Osteoblast (primary cell): ENCODE results near the gene ALG5. TPM values are rescaled to one million over a fixed set of nuclear protein-coding genes. Genes with fewer than 3 reads are reported as not detected.
A peak's percentile ranks its signal among the peaks of the same experiment; 100 is the strongest.

ENCODE experiments used
- DNase-seq: peaks from one replicate; pipeline ENCODE4 v3.0.0; 2011; ENCODE audit warnings: low spot score, mixed read lengths; ENCODE audit not compliant: insufficient read length; ENCODE audit errors: missing footprints
- H2AFZ ChIP-seq: 2 replicates; pipeline ENCODE4 v1.6.0; 2011; ENCODE audit warnings: mild to moderate bottlenecking, low read length
- H3K27ac ChIP-seq: 2 replicates; pipeline ENCODE4 v1.5.1; 2011; ENCODE audit warnings: mild to moderate bottlenecking, low read depth, low read length, moderate library complexity
- H3K27me3 ChIP-seq: 2 replicates; pipeline ENCODE4 v1.6.0; 2012; ENCODE audit warnings: mild to moderate bottlenecking, control low read depth, inconsistent platforms, low read length, moderate library complexity; ENCODE audit not compliant: insufficient read depth
- H3K36me3 ChIP-seq: 2 replicates; pipeline ENCODE4 v1.5.1; 2011; ENCODE audit warnings: mild to moderate bottlenecking, low read length, control low read depth, moderate library complexity; ENCODE audit not compliant: insufficient read depth
- H3K4me1 ChIP-seq: 2 replicates; pipeline ENCODE4 v1.5.1; 2011; ENCODE audit warnings: mild to moderate bottlenecking, low read length, control low read depth, moderate library complexity; ENCODE audit not compliant: insufficient read depth
- H3K4me2 ChIP-seq: 2 replicates; pipeline ENCODE4 v1.6.0; 2011; ENCODE audit warnings: mild to moderate bottlenecking, low read length; ENCODE audit not compliant: insufficient read depth
- H3K4me3 ChIP-seq: fragments of 200-600 bp; sonication (generic); 3 replicates; pipeline ENCODE4 v1.5.1; 2012; ENCODE audit warnings: mild to moderate bottlenecking, low read length, inconsistent platforms; ENCODE audit not compliant: insufficient read depth
- H3K79me2 ChIP-seq: 2 replicates; pipeline ENCODE4 v1.6.0; 2012; ENCODE audit warnings: mild to moderate bottlenecking, low read length, control low read depth, inconsistent platforms; ENCODE audit not compliant: insufficient read depth
- H3K9me3 ChIP-seq: 2 replicates; pipeline ENCODE4 v1.5.1; 2011; ENCODE audit warnings: low read depth, low read length, control low read depth
- H4K20me1 ChIP-seq: 2 replicates; pipeline ENCODE4 v1.6.0; 2012; ENCODE audit warnings: mild to moderate bottlenecking, low read length, control low read depth; ENCODE audit not compliant: insufficient read depth
- total RNA-seq: library from RNA; depleted of rRNA; stranded (reverse); fragments of >200 nt; gene quantifications from 2 replicates; pipeline ENCODE4 v1.2.3, GENCODE V29; 2012
- TF ChIP-seq, protein P1 (sequence below): IDR thresholded peaks from 2 replicates; pipeline ENCODE4 v1.5.1; 2011; ENCODE audit warnings: mild to moderate bottlenecking, low read depth, low read length, moderate library complexity; ENCODE audit errors: extremely low read depth

ALG5 gene
- total RNA-seq, 1 donor, result 39.4 TPM

DNA sequence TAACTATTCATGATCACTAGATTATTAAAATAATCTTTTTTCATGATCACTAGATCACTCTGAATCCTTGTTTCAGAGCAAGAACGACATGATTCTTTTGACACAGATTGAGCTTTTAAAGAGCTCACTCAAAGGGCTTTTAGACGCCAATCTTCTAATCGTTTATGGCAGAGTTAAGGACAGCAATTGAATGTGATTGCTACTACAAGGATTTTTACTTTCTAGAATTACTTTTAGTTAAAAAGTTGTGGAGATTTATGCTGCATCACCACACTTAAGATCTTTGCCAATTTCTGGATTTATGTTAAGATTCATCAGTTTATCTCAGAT, 2.7 kb upstream of the ALG5 start:
- Histone ChIP-seq H3K9me3 (no peaks in the 10 kb centered on the region), H3K27me3 (no peaks in the 10 kb centered on the region), H3K27ac (no peak overlapping the region), H4K20me1 (no peaks in the 10 kb centered on the region), H3K4me1 (peaks cover 22% of the 10 kb centered on the region), H3K4me2 (peak overlapping the region; percentile 93), H3K4me3 (peak overlapping the region; percentile 94), H2AFZ (peak overlapping the region; percentile 4), H3K36me3 (peaks cover 28% of the 10 kb centered on the region), H3K79me2 (peaks cover 31% of the 10 kb centered on the region)
- TF ChIP-seq, protein P1, sequence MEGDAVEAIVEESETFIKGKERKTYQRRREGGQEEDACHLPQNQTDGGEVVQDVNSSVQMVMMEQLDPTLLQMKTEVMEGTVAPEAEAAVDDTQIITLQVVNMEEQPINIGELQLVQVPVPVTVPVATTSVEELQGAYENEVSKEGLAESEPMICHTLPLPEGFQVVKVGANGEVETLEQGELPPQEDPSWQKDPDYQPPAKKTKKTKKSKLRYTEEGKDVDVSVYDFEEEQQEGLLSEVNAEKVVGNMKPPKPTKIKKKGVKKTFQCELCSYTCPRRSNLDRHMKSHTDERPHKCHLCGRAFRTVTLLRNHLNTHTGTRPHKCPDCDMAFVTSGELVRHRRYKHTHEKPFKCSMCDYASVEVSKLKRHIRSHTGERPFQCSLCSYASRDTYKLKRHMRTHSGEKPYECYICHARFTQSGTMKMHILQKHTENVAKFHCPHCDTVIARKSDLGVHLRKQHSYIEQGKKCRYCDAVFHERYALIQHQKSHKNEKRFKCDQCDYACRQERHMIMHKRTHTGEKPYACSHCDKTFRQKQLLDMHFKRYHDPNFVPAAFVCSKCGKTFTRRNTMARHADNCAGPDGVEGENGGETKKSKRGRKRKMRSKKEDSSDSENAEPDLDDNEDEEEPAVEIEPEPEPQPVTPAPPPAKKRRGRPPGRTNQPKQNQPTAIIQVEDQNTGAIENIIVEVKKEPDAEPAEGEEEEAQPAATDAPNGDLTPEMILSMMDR, result no peak
- no peak for DNase-seq

DNA sequence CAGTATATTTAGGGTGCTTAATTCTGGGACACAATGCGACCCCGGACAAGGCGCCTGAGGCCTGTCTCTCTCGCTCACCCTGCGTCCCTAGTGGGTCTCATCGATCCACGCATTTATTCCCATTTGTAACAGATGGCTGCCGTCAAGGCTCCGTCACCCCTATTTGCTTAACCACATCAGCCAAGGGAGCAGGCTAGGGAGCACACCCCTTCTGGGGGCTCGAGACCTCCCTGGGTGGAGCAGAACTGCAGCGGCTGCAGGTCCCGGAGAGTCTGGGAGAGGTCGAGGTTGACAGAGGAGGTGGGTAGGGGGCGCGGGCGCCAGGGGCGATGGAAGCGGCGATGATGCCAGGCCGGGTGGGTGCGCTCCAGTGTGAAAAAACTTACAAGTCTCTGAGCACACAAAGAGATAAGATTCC, 507 bp downstream of the ALG5 start:
- TF ChIP-seq, protein P1, result no peak
- H3K79me2 ChIP-seq, result peaks cover 61% of the 10 kb centered on the region

DNA sequence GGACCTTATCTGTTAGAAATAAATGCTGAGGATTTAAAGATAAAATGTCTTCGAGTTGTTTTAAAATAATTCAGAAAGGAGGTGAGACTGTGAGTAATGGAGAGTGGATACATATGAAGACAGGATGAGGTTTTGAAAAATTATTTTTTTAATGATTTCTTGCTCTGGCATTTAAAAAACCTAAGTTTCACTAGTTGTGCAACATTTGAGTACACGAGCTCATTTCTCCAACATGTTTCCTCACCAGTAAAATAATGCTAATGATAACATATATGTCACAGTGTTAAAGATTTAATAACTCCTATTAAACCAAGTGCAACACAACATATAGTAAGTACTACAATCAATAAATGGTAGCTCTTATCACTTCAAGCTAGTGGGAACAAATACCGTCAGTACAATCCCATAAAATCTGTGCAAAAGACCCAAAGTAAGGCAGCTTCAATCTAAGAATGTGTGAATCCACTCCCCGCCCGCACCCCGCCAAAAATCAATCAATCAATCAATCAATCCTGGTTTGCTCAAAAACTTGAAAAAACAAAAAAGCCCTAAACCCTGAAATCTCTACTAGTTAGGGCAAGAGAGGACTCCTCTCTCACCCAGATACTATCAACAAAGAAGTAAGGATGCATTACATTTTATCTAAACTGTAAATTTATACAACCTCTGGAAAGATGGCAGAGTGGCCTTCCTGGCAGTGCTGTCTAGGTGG, 1.3 kb downstream of the ALG5 start:
- Histone ChIP-seq H3K79me2 (peaks cover 64% of the 10 kb centered on the region), H3K27ac (peak overlapping the region; percentile 84), H3K27me3 (no peaks in the 10 kb centered on the region), H3K4me3 (peak overlapping the region; percentile 94), H2AFZ (peak overlapping the region; percentile 64), H3K4me2 (peak overlapping the region; percentile 93), H3K36me3 (peaks cover 20% of the 10 kb centered on the region), H4K20me1 (no peaks in the 10 kb centered on the region), H3K9me3 (no peaks in the 10 kb centered on the region), H3K4me1 (peaks cover 22% of the 10 kb centered on the region)
- TF ChIP-seq, protein P1, result no peak
- peak; percentile 67 for DNase-seq

More for the DNA sequence above, 507 bp downstream of the ALG5 start:
- Histone ChIP-seq H2AFZ (peak overlapping the region; percentile 64), H3K4me2 (peak overlapping the region; percentile 93), H3K36me3 (peaks cover 19% of the 10 kb centered on the region), H3K27me3 (no peaks in the 10 kb centered on the region), H3K9me3 (no peaks in the 10 kb centered on the region), H3K4me1 (peaks cover 22% of the 10 kb centered on the region), H3K4me3 (peak overlapping the region; percentile 94), H3K27ac (peak overlapping the region; percentile 84), H4K20me1 (no peaks in the 10 kb centered on the region)
- DNase-seq, result peak; percentile 34

DNA sequence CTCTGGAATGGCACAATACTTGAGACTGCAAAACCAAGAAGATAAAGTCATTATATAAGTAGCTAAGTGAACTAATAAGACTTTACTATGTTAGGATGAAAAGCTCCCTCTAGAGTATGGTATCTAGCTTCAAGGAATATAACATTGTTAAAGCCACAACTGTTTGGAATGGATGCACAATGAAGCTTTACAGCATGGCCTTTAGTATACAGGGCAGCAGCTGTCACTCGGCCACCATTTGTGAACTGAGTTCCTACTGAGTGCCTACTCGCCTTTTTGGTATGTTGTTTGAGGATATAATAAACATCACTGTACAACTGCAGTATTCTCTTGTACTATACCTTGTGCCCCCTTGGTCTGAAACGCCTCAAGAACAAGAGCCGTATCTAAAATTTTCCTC, 6.8 kb downstream of the ALG5 start:
- H3K27ac ChIP-seq, result no peak overlapping the region
- DNase-seq, result no peak
- TF ChIP-seq, protein P1, result no peak
- peaks cover 39% of the 10 kb centered on the region for H3K79me2 ChIP-seq
- H3K27me3 ChIP-seq, result no peaks in the 10 kb centered on the region
- no peaks in the 10 kb centered on the region for H4K20me1 ChIP-seq
- no peak overlapping the region for H3K4me2 ChIP-seq
- H3K9me3 ChIP-seq, result no peaks in the 10 kb centered on the region
- H2AFZ ChIP-seq, result no peak overlapping the region
- no peak overlapping the region for H3K4me3 ChIP-seq
- peaks cover under 1% of the 10 kb centered on the region for H3K4me1 ChIP-seq
- H3K36me3 ChIP-seq, result peaks cover 75% of the 10 kb centered on the region
